ENCODE data around the gene ANKRD62. TPM values are rescaled to one million over a fixed set of nuclear protein-coding genes. Genes with fewer than 3 reads are reported as not detected.

The ANKRD62 gene
- total RNA-seq, 3 donors from 2014 or later, result not detected

- no peak overlapping the region for H3K27ac ChIP-seq
- H3K4me3 ChIP-seq, result no peak overlapping the region
- H3K36me3 ChIP-seq, result no peaks in the 10 kb centered on the region
- no peaks in the 10 kb centered on the region for H3K9me3 ChIP-seq
- H3K27me3 ChIP-seq, result no peaks in the 10 kb centered on the region
- no peak for DNase-seq (ENCODE audit: low spot score in 2 of 2)
- intact Hi-C loops (cut with DNase I; ENCODE audit: low total_unique reads), result no loop called here
- TF ChIP-seq CTCF (IDR thresholded peaks at IDR 0.05), result no peak
- no peak for TF ChIP-seq POLR2AphosphoS5 (IDR thresholded peaks at IDR 0.05)
- TF ChIP-seq POLR2A (IDR thresholded peaks at IDR 0.05), result no peak
- no peaks in the 10 kb centered on the region for H3K4me1 ChIP-seq
Measured at GRCh38 chr18:12154361-12154760, 60.7 kb downstream of the ANKRD62 start.

GRCh38 chr18:12155996-12156395 is 62.4 kb downstream of the ANKRD62 start:
- Histone ChIP-seq H3K36me3 (no peaks in the 10 kb centered on the region), H3K27ac (no peak overlapping the region), H3K27me3 (no peaks in the 10 kb centered on the region), H3K4me1 (no peaks in the 10 kb centered on the region), H3K4me3 (no peak overlapping the region), H3K9me3 (no peaks in the 10 kb centered on the region)
- TF ChIP-seq CTCF (IDR thresholded peaks at IDR 0.05) (no peak), POLR2AphosphoS5 (IDR thresholded peaks at IDR 0.05) (no peak), POLR2A (IDR thresholded peaks at IDR 0.05) (no peak)
- no peak for DNase-seq (ENCODE audit: low spot score in 2 of 2)
- intact Hi-C loops (cut with DNase I; ENCODE audit: low total_unique reads), result no loop called here

- intact Hi-C loops (cut with DNase I; ENCODE audit: low total_unique reads), result no loop called here
- no peaks in the 10 kb centered on the region for H3K27me3 ChIP-seq
- H3K9me3 ChIP-seq, result peaks cover 0 to 1% of the 10 kb centered on the region in 2 donors
- no peak for DNase-seq (ENCODE audit: low spot score in 2 of 2)
- H3K36me3 ChIP-seq, result no peaks in the 10 kb centered on the region
- H3K4me1 ChIP-seq, result no peaks in the 10 kb centered on the region
- H3K4me3 ChIP-seq, result no peak overlapping the region
- H3K27ac ChIP-seq, result no peak overlapping the region
- TF ChIP-seq POLR2AphosphoS5 (IDR thresholded peaks at IDR 0.05) (no peak), CTCF (IDR thresholded peaks at IDR 0.05) (no peak), POLR2A (IDR thresholded peaks at IDR 0.05) (no peak)
Measured at GRCh38 chr18:12159446-12159845, 65.8 kb downstream of the ANKRD62 start.

- H3K4me1 ChIP-seq, result no peaks in the 10 kb centered on the region
- intact Hi-C loops (cut with DNase I; ENCODE audit: low total_unique reads), result no loop called here
- no peak overlapping the region for H3K4me3 ChIP-seq
- H3K27me3 ChIP-seq, result no peaks in the 10 kb centered on the region
- H3K27ac ChIP-seq, result no peak overlapping the region
- H3K36me3 ChIP-seq, result no peaks in the 10 kb centered on the region
- H3K9me3 ChIP-seq, result peaks cover 0 to 17% of the 10 kb centered on the region in 2 donors
- no peak for TF ChIP-seq CTCF (IDR thresholded peaks at IDR 0.05)
- TF ChIP-seq POLR2AphosphoS5 (IDR thresholded peaks at IDR 0.05), result no peak
- TF ChIP-seq POLR2A (IDR thresholded peaks at IDR 0.05), result no peak
- no peak for DNase-seq (ENCODE audit: low spot score in 2 of 2)
Measured at GRCh38 chr18:12162786-12163185, 69.1 kb downstream of the ANKRD62 start.

GRCh38 chr18:12165038-12165768 is 71.6 kb downstream of the ANKRD62 start:
- Histone ChIP-seq H3K27ac (no peak overlapping the region), H3K4me1 (no peaks in the 10 kb centered on the region), H3K4me3 (no peak overlapping the region), H3K36me3 (no peaks in the 10 kb centered on the region), H3K9me3 (peaks cover 0 to 22% of the 10 kb centered on the region in 2 donors), H3K27me3 (no peaks in the 10 kb centered on the region)
- intact Hi-C loops (cut with DNase I; ENCODE audit: low total_unique reads), result no loop called here
- no peak for DNase-seq (ENCODE audit: low spot score in 2 of 2)
- TF ChIP-seq CTCF (IDR thresholded peaks at IDR 0.05), result no peak
- no peak for TF ChIP-seq POLR2A (IDR thresholded peaks at IDR 0.05)
- no peak for TF ChIP-seq POLR2AphosphoS5 (IDR thresholded peaks at IDR 0.05)

Other genes with a start within 250 kb of the ANKRD62 start
- gene CHMP1B, start 242.4 kb upstream of the ANKRD62 start, total RNA-seq, result 10 to 100 TPM; 41.0 to 63.4 (median 44.8) TPM
- gene MPPE1, start 185.5 kb upstream of the ANKRD62 start, total RNA-seq, result 10 to 100 TPM; 15.4 to 46.0 (median 31.5) TPM
- 10 to 100 TPM; 25.2 to 26.5 (median 26.2) TPM for gene IMPA2, start 112.3 kb upstream of the ANKRD62 start, total RNA-seq
- 100 to 1,000 TPM in 1 of 3 donors, 10 to 100 TPM in 2; 32.4 to 461 (median 68.6) TPM for gene CIDEA, start 160.5 kb downstream of the ANKRD62 start, total RNA-seq
- gene TUBB6, start 214.4 kb downstream of the ANKRD62 start, total RNA-seq, result 100 to 1,000 TPM; 197 to 316 (median 302) TPM

Data from breast epithelium (tissue), 4 donors.